ENCODE measurements around the gene SIX5.

DNA sequence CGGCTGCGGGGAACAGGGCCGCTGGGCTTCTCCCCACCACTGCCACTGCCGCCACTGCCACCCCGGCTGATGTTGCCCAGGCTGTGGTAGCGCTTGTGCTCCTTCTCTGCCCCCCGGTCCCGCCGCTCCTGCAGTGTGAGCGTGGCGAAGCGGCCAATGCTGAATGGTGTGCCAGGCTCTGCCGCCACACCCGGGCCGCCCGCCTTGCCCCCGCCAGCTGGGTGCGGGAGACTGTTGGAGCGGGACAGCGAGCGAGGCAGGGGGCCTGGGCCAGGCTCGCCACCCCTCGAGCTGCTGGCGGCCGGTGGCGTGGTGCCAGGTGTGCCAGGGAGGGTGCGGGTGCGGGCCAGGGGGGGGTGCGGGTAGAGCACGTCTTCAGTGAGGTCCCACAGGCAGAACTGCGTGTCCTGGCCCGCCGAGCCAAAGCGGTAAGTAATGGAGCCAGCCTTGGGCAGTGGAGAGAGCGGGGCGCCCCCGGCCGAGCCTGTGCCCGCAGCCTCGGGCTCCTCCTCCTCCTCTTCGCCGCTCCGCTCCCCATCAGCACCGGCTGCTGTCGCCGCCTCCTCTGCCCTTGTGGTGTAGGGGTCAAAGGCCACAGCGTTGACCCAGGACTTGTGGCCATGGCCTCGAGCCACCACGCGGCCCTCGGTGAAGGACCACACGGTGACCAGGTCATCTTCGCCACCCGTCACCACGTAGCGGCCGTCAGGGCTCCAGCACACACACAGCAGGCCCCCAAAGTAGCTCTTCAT, 16.9 kb upstream of the SIX5 start:
- TF ChIP-seq, protein P1, sequence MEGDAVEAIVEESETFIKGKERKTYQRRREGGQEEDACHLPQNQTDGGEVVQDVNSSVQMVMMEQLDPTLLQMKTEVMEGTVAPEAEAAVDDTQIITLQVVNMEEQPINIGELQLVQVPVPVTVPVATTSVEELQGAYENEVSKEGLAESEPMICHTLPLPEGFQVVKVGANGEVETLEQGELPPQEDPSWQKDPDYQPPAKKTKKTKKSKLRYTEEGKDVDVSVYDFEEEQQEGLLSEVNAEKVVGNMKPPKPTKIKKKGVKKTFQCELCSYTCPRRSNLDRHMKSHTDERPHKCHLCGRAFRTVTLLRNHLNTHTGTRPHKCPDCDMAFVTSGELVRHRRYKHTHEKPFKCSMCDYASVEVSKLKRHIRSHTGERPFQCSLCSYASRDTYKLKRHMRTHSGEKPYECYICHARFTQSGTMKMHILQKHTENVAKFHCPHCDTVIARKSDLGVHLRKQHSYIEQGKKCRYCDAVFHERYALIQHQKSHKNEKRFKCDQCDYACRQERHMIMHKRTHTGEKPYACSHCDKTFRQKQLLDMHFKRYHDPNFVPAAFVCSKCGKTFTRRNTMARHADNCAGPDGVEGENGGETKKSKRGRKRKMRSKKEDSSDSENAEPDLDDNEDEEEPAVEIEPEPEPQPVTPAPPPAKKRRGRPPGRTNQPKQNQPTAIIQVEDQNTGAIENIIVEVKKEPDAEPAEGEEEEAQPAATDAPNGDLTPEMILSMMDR (IDR thresholded peaks at IDR 0.05), result no peak
- TF ChIP-seq SIN3A (IDR thresholded peaks at IDR 0.05; ENCODE audit: borderline replicate concordance, insufficient read depth, low read depth, low read length), result no peak
- TF ChIP-seq POLR2AphosphoS5 (IDR thresholded peaks at IDR 0.05; ENCODE audit: low read depth, low read length), result no peak
